GM12874 (cell line): Measurements from ENCODE around the gene SRP68.

ENCODE experiments used
- CTCF ChIP-seq: IDR thresholded peaks from 2 replicates; pipeline ENCODE4 v1.5.1; 2011; ENCODE audit warnings: low read depth, mild to moderate bottlenecking, control low read depth, low read length, moderate library complexity; ENCODE audit not compliant: insufficient read depth

The SRP68 gene

GRCh38 chr17:76018801-76019200, 53.5 kb downstream of the SRP68 start:
- no peak for TF ChIP-seq CTCF

GRCh38 chr17:76018340-76018680, 54.0 kb downstream of the SRP68 start:
- TF ChIP-seq CTCF, result no peak

- no peak for TF ChIP-seq CTCF
Measured at GRCh38 chr17:76017481-76018339, 54.6 kb downstream of the SRP68 start.

GRCh38 chr17:76014925-76015261, 57.4 kb downstream of the SRP68 start:
- no peak for TF ChIP-seq CTCF

- peak; percentile 99 for TF ChIP-seq CTCF
Measured at GRCh38 chr17:76014100-76014924, 58.0 kb downstream of the SRP68 start.

GRCh38 chr17:76013377-76013932, 58.9 kb downstream of the SRP68 start:
- no peak for TF ChIP-seq CTCF

- no peak for TF ChIP-seq CTCF
Measured at GRCh38 chr17:76011951-76012350, 60.4 kb downstream of the SRP68 start.
